Endometrial microvascular endothelial cells (primary cell): ENCODE results near the gene TRIM37. TPM values are rescaled to one million over a fixed set of nuclear protein-coding genes. Genes with fewer than 3 reads are reported as not detected.
"Not testable (repeated sequence)": the region's sequence is repeated elsewhere in the genome, so short reads cannot be mapped to it uniquely, and the experiment has no call there.

Experiments
- in situ Hi-C: cut with HindIII; loops from 2 replicates; pipeline ENCODE4 v1.10.0; 2017; ENCODE audit warnings: low sequenced_read_pairs, low pct_unique_long_range_greater_than_20kb; ENCODE audit errors: inconsistent ontology term
- total RNA-seq: library from RNA; depleted of rRNA; stranded (reverse); fragments of >200 nt; gene quantifications from one replicate; pipeline ENCODE4 v1.2.3, GENCODE V29; 2015; ENCODE audit errors: inconsistent ontology term

Gene TRIM37
- total RNA-seq, 1 donor from 2014 or later, result 63.7 TPM

DNA sequence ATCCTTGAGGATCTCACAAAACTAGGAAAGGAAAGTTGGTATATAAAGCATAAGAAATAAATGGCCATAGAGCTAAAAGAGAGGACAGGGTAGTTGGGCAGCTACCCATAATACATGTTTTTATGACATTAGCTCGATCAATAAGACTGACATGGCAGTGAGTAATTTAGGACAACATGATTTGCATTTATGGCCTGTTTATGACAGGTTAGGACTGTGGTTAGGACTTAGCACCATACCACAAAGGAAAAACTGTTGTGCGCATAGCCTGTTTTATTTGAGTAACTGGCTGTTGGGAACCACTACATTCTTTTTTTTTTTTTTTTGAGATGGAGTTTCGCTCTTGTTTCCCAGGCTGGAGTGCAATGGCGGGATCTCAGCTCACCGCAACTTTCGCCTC is 18.0 kb upstream of the TRIM37 start:
- in situ Hi-C loops, result no loop called here

DNA sequence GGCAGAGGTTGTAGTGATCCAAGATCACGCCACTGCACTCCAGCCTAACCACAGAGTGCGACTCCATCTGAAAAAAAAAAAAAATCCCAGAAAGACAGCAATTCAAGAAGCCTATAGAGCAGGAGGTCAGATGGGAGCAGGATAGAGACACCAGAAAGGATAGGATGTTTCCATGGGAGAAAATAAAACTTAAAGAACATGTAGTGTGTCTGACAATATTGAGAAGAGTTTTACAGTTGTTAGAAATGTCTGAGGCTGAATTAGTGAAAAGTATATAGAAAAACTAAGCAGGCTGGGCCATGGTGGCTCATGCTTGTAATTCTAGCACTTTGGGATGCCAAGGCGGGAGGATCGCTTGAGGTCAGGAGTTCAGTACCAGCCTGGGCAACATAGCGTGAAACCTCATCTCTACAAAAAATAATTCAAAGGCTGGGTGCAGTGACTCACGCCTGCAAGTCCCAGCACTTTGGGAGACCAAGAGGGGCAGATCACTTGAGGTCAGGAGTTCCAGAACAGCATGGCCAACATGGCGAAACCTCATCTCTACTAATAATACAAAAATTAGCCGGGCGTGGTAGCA is 15.3 kb upstream of the TRIM37 start:
- in situ Hi-C loops, result no loop called here

DNA sequence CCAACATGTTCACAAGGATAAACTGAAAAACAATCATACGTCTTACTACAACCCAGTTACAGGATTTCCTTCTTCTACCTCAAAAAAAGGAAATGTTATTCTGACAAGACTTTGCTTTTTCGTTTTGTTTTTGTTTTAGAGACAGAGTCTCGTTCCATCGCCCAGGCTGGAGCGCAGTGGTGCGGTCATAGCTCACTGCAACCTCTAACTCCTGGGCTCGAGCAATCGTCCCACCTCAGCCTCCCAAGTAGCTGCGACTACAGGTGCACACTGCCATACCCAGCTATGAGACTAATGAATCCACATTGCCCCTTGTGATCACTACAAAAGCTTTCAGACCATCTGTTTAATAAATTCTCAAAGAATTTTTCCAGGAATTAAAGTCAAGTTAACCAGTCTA is 8.8 kb upstream of the TRIM37 start:
- in situ Hi-C loops, result no loop called here

DNA sequence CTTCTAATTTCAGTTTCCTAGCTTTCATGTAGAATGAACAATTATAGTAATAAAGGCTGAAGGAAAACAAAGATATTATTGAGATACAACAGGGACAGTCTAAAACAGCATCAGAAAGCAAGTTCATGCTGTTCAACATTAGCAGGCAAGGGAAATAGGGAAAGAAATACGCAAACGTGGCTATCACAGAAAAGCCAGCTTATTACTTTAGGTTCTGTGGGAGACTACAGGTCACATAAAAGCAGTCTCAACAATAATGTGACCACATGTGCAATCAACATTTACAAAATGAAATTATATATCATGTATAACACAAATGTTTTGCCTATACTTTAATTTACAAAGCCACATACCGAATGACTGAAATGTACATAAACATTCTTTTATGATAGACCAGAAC is 4.9 kb upstream of the TRIM37 start:
- in situ Hi-C loops, result no loop called here

DNA sequence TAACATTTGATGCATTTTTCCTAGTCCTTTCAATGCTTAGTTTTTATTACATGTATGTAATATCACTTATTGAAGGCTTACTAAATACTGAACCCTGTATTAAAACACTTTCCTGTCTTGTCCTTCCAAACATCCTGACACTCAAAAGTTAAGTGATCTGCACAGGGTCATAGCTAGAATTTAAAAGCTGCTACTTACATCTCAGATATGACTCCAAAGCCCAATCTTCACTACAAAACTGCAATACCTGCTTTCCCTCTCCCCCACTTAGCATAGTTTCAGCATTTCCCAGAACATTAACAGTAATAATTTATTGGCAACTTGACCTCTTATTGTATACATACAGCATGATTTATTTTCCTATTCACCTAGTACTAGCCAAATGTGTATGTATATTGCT is 4.3 kb upstream of the TRIM37 start:
- in situ Hi-C loops, result no loop called here

DNA sequence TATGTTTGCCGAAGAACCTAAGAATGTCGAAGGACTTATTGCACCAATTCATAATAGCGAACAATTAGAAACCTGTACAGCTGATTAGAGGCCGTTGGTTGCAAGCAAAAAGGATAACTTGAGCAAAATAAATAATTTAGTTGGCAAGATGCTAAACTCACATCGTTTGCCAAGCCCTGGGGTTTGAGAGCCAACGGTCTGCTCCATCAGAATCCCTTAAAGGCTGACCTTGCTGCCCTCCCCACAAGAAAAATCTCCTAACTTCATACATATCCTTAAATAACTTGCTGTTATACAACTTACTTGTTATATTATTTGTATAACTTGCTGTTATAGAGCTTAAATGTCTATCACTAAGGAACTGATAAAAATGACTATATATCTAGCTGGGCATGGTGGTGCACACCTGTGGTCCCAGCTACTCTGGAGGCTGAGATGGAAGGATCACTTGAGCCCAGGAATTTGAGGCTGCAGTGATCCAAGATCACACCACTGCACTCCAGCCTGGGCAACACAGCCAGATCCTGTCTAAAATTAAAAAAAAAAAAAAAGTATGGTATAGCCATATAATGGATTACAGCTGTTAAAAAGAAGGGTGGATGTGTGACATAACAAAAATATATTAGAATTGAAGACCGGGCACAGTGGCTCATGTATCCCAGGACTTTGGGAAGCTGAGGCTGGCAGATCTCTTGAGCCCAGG is 1.9 kb upstream of the TRIM37 start:
- in situ Hi-C loops, result no loop called here

DNA sequence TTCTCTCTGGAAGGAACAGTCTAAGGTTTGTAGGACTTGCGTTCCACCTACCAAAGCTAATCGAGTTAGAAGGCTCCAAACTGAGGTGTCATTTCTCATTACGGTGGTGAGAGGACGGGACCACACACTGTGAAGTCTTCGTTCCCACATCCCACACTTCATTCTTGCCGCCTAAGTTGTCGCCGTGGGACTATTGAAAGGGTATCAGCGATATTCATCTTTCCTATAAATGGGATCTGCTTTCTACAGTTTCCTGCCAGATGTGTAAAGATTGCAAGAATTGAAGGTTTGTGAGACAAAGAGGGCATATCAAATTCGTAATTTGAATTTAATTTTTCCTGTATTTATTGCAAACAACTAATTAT is 608 bp upstream of the TRIM37 start:
- in situ Hi-C loops, result no loop called here

DNA sequence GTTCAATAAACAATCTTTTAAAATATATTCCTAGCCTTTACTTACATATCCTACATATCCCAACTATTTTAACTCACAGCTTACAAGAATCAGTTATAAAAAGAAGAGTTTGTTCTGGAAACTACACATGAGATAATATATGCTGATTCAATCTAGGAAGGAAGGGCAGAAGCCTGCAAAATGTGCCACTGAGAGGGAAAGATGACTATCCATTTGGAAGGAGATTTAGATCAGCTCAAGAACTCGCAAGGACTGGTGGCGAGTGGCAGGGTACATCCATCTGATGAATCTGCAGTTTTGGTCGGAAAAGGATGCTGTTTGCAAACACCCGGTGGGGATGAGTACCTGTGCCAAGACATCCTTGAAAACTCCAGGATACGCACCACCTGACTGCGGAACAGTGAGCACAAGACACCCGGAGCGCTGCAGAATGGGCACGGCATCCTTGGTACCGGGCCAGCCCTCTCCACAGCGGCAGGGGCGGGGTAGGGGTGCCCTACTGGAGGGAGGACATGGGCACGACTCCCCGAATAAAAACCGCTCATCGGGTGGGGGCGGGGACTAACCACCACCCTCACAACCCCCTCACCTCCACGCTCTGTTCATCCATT is 723 bp downstream of the TRIM37 start:
- in situ Hi-C loops, result no loop called here

DNA sequence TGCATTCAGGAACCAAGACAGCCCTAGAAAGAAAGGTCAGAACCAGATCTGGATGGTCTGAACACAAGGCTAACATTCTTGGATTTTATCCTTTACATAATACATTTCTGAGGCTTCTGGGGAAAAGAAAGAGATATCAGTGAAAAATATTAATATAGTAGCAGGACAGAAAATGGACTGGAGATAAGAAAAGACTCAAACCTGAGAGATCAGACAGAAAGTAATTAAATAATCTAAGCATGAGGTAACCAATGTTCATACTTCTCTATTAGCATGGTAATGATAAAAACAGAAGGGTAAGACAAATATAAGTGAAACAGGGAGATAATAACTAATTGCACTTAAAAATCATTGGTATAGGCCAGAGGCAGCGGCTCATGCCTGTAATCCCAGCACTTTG is 5.5 kb downstream of the TRIM37 start:
- in situ Hi-C loops, result no loop called here

DNA sequence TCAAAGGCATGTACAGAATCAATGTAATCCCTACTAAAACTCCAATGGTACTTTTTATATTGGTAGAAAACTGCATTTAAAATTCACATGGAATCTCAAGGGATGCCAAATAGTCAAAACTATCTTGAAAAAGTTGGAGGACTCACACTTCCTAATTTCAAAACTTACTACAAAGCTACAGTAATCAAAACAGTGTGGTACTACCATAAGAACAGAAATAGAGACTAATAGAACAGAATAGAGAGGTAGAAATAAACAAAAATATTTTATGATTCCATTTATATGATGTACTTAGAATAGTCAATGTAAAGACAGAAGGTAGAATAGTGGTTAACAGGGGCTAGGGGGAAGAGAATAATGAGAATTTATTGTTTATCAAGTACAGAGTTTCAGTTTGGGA is 8.8 kb downstream of the TRIM37 start:
- in situ Hi-C loops, result no loop called here

DNA sequence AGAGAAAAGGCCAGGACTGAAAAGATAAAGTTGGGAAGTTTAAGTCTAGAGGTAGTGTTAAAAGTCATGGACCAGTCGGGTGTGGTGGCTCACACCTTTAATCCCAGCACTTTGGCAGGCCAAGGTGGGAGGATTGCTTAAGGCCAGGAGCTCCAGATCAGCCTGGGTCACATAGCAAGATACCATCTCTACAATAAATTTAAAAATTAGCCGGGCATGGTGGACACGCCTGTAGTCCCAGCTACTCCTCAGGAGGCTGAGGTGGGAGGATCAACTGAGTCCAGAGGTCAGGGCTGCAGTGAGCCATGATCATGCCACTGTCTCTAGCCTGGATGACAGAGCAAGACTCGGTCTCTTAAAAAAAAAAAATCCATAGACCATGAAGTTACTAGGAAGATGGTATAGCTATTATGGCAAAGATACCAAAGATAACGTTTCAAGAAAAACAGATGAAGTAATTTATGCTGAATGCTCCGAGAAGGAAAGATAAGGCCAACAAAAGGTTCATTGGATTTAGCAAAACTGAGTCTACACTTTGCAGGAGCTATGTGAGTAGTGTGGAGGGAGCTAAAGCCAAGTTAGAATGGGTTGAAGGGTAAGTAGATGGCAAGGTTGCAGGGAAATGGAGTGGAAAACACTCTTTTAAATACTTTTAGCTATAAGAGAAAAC is 11.7 kb downstream of the TRIM37 start:
- in situ Hi-C loops, result no loop called here

DNA sequence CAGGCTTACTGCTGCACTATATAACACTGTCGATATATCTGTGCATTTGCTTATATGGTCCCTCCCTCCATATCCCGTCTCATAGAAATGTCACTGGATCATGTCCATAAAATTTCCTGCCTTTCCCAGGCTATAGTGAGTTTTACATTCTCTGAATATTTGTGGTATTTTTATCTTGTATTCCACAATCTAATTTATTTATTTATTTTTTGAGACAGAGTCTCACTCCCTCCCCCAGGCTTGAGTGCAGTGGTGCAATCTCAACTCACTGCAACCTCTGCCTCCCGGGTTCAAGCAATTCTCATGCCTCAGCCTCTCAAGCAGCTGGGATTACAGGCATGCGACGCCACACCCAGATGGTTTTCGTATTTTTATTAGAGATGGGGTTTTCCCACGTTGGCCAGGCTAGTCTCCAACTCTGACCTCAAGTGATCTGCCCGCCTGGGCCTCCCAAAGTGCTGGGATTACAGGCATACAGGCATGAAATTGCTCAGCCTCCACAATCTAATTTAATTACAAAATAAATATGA is 12.9 kb downstream of the TRIM37 start:
- in situ Hi-C loops, result no loop called here

DNA sequence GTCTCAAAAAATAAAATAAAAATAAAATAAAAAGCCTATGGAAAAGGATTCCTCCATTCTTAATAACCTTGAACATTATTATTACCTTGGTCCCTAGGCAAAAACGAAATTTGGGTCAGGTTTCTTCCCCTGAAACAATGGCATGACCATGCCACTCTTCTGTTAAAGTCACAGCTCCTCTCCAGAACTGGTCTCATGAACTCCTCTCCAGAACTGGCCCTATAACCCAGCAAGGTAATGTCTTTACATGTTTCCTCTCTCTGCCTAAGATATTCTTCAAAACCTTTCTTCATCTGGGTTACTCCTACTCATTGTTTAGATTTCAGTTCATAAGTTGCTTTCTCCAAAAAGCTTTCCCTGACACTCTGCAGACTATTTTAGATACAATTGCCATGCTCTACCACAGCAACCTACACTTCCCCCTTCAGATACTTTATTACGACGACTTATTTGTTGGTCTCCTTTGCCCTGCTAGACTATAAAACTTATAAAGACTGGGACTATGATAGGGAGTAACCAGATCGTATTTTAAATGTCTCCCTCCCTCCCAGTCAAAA is 13.5 kb downstream of the TRIM37 start:
- in situ Hi-C loops, result no loop called here

DNA sequence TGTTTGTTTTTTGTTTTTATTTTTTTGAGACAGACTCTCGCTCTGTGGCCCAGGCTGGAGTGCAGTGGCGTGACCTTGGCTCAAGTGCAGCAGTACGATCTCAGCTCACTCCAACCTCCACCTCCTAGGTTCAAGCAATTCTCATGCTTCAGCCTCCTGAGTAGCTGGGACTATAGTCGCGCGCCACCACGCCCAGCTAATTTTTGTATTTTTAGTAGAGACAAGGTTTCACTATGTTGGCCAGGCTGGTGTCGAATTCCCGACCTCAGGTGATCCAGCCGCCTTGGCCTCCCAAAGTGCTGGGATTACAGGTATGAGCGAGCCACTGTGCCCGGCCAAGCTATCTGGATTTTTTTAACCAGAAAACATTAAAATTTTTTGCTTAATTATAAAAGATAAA is 16.1 kb downstream of the TRIM37 start:
- in situ Hi-C loops, result not testable (repeated sequence)

DNA sequence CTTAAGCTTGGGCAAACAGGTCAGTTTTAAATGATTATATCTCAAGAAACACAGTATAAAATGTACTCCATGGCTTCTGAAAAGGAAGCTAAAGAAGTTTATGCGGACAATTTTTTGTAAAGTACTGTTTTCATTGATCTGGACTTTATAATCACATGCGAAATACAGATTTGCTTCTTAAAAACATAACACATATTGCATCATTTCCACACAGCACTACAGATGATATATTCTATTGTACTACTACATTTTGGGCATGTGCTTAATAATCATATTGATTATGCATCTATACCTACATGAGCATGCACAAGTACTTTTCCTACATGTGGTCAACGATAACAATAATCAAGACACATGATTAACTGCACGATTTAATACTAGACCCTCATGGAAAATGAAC is 22.5 kb downstream of the TRIM37 start:
- in situ Hi-C loops, result no loop called here

DNA sequence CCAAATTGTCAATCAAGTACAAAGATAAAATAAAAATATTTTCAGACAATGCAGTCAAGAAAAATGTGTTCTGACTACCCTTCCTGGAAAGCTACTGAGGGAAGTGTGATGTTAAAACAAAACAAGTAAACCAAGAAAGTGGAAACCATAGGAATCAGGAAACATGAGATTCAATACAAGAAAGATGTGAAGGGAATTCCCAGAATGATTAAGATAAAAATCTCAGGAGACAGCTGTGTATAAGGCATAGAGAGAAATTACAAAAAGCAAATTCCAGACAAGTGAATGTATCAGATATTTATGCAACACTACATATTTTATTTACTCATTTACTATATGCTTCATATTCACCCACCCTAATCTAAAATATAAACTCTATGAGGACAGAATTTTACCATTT is 32.2 kb downstream of the TRIM37 start:
- in situ Hi-C loops, result no loop called here

DNA sequence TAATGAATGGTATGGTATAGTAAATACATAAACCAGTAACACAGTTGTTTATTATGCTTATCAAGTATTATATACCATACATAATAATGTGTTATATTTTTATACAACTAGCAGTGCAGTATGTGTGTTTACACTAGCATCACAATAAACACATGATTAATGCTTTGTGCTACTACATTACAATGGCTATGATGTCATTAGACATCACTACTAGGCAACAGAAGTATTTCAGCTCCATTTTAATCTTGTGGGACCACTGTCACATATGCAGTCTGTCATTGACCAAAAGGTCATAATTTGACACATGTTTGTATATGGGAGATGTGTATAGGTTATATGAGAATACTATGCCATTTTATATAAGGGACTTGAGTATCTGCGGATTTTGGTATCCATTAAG is 32.7 kb downstream of the TRIM37 start:
- in situ Hi-C loops, result no loop called here

DNA sequence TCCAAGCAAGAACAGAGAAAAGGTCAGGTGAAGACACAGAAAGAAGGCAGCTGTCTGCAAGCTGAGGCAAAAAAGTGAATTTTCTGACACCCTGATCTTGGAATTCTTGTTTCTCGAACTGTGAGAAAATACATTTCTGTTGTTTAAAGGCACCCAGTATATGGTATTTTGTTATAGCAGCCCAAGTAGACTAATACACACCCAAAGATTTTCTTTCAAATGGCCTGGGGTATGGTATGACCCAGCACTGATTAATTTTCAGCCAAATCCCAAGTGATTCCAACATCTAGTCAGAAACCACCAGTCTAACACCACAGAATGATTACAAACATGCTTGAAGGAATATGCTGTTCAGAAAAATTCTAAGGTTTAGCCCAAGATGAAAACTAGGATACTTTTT is 36.8 kb downstream of the TRIM37 start:
- in situ Hi-C loops, result no loop called here

DNA sequence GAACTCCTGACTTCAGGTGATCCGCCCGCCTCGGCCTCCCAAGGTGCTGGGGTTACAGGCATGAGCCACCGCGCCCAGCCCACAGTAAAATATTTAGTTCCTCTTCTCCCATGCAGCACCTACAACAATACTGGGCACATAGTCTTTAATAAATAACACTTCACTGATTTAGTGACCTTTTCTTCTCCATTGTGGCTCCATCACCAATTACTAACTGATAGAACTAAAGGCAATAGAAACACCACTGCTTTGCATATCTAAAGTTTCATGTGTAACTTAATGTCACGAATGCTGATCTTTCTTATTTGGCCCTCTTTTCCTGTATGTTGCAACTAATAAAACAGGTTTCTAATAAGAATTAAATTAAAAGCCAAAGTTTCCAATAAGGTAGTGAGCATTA is 38.9 kb downstream of the TRIM37 start:
- in situ Hi-C loops, result no loop called here

DNA sequence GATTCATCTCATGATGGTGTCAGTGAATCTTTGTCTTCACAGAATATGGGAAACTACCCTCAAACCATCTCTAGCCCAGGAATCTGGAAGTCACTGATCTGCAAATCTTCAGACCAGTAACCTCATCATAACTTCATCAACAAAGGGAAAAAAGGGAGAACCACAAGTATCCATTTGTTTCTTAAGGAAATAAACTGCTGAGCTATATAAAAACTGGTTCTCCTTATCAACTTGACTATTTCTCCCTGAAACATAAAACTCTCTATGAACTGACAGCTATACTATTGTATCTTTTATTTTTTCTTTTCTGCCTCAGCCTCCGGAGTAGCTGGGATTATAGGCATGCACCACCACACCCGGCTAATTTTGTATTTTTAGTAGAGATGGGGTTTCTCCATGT is 39.3 kb downstream of the TRIM37 start:
- in situ Hi-C loops, result no loop called here
